Mammary epithelial cell (primary cell): ENCODE results near the gene MYL3.

Experiments
- EZH2 ChIP-seq: IDR thresholded peaks from 2 replicates; pipeline ENCODE4 v1.6.1; 2012; ENCODE audit warnings: low read length, inconsistent platforms, borderline replicate concordance
- TF ChIP-seq, protein P1 (sequence below), 2 donors: IDR thresholded peaks in 1 of 2; conservative IDR thresholded peaks in 1 of 2; 2 replicates each; pipeline ENCODE4 v1.5.1; 2011 to 2012; ENCODE audit warnings: inconsistent platforms in 2 of 2, low read length in 2 of 2, mild to moderate bottlenecking in 2 of 2, control low read depth in 1 of 2, low read depth in 1 of 2; ENCODE audit not compliant: insufficient read depth in 1 of 2; ENCODE audit errors: extremely low read depth in 1 of 2

GRCh38 chr3:46893146-46893748 is 30.0 kb upstream of the MYL3 start:
- TF ChIP-seq, protein P1, sequence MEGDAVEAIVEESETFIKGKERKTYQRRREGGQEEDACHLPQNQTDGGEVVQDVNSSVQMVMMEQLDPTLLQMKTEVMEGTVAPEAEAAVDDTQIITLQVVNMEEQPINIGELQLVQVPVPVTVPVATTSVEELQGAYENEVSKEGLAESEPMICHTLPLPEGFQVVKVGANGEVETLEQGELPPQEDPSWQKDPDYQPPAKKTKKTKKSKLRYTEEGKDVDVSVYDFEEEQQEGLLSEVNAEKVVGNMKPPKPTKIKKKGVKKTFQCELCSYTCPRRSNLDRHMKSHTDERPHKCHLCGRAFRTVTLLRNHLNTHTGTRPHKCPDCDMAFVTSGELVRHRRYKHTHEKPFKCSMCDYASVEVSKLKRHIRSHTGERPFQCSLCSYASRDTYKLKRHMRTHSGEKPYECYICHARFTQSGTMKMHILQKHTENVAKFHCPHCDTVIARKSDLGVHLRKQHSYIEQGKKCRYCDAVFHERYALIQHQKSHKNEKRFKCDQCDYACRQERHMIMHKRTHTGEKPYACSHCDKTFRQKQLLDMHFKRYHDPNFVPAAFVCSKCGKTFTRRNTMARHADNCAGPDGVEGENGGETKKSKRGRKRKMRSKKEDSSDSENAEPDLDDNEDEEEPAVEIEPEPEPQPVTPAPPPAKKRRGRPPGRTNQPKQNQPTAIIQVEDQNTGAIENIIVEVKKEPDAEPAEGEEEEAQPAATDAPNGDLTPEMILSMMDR (conservative IDR thresholded peaks at IDR 0.05 in 1 of 2, IDR thresholded peaks at IDR 0.05 in 1 of 2; ENCODE audit: extremely low read depth in 1 of 2, insufficient read depth in 1 of 2, low read depth in 1 of 2, low read length in 2 of 2): no peak
- TF ChIP-seq EZH2: no peak
